PFSK-1 (cell line): ENCODE results near the gene SNRNP48.

Experiments used
- FOXP2 ChIP-seq: optimal IDR thresholded peaks from 2 replicates; pipeline ENCODE3; 2011; ENCODE audit warnings: borderline replicate concordance, control low read depth, inconsistent platforms; ENCODE audit not compliant: insufficient read depth; ENCODE audit errors: extremely low read length, extremely low read depth
- POLR2AphosphoS5 ChIP-seq: IDR thresholded peaks from 2 replicates; pipeline ENCODE4 v1.6.1; 2012; ENCODE audit warnings: low read depth, mild to moderate bottlenecking, control low read depth, low read length, moderate library complexity
- SIN3A ChIP-seq: IDR thresholded peaks from 2 replicates; pipeline ENCODE4 v1.6.1; 2012; ENCODE audit warnings: mild to moderate bottlenecking, low read length, moderate library complexity, borderline replicate concordance; ENCODE audit not compliant: insufficient read depth
- TAF1 ChIP-seq: IDR thresholded peaks from 2 replicates; pipeline ENCODE4 v1.6.1; 2012; ENCODE audit warnings: low read length, control low read depth, borderline replicate concordance; ENCODE audit not compliant: insufficient read depth
- TF ChIP-seq, protein P1 (sequence below), 2 experiments: IDR thresholded peaks; 2 replicates each; pipeline versions ENCODE4 v1.6.1 to v1.8.0; 2011 to 2012; ENCODE audit warnings: low read depth in 2 of 2, low read length in 2 of 2, control low read depth in 1 of 2, inconsistent platforms in 1 of 2, mild to moderate bottlenecking in 1 of 2, moderate library complexity in 1 of 2; ENCODE audit not compliant: insufficient read depth in 1 of 2

The SNRNP48 gene

DNA sequence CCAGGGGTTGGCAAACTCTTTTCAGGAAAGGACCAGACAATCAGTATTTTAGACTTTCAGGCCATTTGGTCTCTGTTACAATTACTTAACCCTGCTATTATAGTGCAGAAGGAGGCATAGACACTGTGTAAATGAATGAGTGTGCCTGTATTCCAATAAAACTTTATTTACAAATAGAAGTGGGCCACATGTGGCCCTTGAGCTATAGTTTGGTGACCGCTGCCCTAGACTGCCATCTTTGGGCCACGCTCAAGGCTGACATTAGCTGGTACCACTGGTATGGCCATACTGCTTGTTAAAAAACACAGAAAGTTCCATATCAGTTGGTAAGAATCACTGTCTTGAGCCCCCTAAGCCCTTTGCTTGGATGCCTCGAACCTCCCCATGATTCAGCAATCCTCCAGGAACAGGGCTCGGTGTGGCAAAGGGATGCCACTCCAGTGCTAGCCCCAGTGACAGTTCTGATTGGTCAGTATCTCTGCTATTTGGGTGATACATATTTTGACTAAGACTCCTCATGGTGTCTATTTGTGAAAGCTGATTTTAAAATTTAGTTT, 23.3 kb upstream of the SNRNP48 start:
- TF ChIP-seq, protein P1, sequence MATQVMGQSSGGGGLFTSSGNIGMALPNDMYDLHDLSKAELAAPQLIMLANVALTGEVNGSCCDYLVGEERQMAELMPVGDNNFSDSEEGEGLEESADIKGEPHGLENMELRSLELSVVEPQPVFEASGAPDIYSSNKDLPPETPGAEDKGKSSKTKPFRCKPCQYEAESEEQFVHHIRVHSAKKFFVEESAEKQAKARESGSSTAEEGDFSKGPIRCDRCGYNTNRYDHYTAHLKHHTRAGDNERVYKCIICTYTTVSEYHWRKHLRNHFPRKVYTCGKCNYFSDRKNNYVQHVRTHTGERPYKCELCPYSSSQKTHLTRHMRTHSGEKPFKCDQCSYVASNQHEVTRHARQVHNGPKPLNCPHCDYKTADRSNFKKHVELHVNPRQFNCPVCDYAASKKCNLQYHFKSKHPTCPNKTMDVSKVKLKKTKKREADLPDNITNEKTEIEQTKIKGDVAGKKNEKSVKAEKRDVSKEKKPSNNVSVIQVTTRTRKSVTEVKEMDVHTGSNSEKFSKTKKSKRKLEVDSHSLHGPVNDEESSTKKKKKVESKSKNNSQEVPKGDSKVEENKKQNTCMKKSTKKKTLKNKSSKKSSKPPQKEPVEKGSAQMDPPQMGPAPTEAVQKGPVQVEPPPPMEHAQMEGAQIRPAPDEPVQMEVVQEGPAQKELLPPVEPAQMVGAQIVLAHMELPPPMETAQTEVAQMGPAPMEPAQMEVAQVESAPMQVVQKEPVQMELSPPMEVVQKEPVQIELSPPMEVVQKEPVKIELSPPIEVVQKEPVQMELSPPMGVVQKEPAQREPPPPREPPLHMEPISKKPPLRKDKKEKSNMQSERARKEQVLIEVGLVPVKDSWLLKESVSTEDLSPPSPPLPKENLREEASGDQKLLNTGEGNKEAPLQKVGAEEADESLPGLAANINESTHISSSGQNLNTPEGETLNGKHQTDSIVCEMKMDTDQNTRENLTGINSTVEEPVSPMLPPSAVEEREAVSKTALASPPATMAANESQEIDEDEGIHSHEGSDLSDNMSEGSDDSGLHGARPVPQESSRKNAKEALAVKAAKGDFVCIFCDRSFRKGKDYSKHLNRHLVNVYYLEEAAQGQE (IDR thresholded peaks at IDR 0.05; ENCODE audit: insufficient read depth in 1 of 2, low read depth in 2 of 2, low read length in 2 of 2), result no peak
- TF ChIP-seq SIN3A (no peak), POLR2AphosphoS5 (no peak), FOXP2 (no peak), TAF1 (no peak)

DNA sequence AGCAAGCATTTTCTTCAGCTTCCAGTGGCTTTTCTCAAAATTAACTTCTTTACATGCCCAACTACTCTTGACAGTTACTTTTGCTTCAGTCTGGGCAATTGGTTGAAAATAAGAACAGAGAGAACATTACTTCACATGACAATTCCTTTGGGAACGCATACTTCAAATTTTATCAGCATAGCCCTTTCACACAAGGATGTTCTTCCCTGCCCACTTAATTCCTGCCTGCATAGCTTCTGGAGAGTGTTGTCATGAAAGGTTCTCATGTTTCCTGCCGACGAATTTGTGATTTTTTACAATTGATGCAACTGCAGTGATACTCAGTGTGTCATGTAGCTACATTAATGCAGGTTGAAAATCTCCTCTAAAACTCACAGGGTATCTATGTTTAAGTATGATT, 22.0 kb upstream of the SNRNP48 start:
- TF ChIP-seq, protein P1 (IDR thresholded peaks at IDR 0.05; ENCODE audit: insufficient read depth in 1 of 2, low read depth in 2 of 2, low read length in 2 of 2), result no peak
- no peak for TF ChIP-seq TAF1
- TF ChIP-seq SIN3A, result no peak
- TF ChIP-seq POLR2AphosphoS5, result no peak
- TF ChIP-seq FOXP2, result no peak

DNA sequence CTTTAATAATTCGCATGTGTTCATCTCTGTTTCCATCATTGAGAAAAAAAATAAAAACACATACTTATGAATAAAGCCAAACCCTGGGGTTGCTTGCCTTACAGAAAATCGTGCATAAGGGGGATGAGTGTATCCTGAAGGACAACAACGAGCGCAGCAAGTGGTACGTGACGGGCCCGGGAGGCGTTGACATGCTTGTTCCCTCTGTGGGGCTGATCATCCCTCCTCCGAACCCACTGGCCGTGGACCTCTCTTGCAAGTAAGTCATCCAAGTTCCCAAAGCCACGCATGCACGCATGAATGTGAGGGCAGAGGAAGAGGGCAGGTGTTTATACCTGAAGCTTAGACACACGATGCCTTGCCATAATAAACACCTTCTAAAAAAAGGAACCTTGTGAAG, 20.9 kb upstream of the SNRNP48 start:
- TF ChIP-seq FOXP2 (no peak), TAF1 (no peak), SIN3A (no peak), POLR2AphosphoS5 (no peak)
- TF ChIP-seq, protein P1 (IDR thresholded peaks at IDR 0.05; ENCODE audit: insufficient read depth in 1 of 2, low read depth in 2 of 2, low read length in 2 of 2), result no peak

DNA sequence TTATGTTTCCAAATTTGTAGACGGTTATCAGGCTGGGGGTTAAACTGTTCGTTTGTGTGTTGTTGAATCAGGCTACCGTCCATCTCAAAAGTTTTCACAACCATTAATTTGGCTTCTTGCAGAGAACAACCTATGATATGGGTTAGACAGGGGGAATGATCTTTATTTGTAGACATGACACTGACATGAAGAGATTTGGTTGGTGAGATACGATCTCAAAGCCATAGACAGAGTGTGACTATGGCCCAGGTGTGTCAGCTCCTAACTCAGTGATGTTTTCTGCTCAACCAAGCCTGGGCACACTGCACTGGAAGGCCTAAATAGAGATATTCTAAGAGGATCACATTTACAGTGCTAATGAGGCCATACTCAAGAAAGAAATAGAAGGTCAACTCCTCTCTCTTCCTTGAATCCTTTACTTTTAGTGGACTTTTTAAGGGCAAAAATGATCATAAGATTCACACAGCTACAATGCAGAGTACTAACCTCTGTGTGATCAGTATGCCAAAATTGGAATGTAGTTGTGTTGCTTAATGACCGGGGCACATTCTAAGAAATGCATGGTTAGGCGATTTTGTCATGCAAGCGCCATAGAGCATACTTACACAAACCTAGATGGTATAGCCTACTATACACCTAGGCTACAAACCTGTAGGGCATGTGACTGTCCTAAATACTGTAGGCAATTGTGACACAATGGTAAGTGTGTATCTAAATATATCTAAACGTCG, 17.6 kb upstream of the SNRNP48 start:
- TF ChIP-seq SIN3A (no peak), FOXP2 (no peak), TAF1 (no peak), POLR2AphosphoS5 (no peak)
- TF ChIP-seq, protein P1 (IDR thresholded peaks at IDR 0.05; ENCODE audit: insufficient read depth in 1 of 2, low read depth in 2 of 2, low read length in 2 of 2), result no peak
